Eye (tissue), 1 donor: ENCODE data around the gene ICOSLG.
A peak's percentile ranks its signal among the peaks of the same experiment; 100 is the strongest.
"Not testable (repeated sequence)": the region's sequence is repeated elsewhere in the genome, so short reads cannot be mapped to it uniquely, and the experiment has no call there.

Experiments used
- DNase-seq: peaks from one replicate; pipeline ENCODE4 v3.0.0-alpha.2; 2015

ICOSLG gene, protein sequence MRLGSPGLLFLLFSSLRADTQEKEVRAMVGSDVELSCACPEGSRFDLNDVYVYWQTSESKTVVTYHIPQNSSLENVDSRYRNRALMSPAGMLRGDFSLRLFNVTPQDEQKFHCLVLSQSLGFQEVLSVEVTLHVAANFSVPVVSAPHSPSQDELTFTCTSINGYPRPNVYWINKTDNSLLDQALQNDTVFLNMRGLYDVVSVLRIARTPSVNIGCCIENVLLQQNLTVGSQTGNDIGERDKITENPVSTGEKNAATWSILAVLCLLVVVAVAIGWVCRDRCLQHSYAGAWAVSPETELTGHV

DNA sequence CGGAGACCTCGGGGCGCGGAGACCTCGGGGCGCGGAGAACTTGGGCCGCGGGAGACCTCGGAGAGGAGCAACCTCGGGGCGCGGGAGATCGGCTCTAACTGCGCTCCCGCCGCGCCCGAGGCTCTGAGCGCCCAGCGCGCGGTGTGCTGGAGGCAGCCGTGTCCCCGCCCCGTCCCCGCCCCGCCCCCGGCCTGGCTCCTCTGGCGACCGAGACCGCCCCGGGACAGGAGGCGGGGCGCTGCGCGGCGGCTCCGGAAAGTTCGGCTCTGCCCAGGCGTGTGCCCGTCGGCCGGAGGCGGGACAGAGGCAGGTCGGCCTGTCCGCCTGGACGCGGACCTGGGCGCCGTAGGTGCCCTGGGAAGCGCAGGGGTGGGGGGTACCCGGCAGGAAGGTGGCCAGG lies at the start of gene ICOSLG:
ICOSLG (minus strand) TSS at position 102 of the 400 bp plus-strand sequence. CDS start 126 bp downstream, outside the sequence.
- not testable (repeated sequence) for DNase-seq

DNA sequence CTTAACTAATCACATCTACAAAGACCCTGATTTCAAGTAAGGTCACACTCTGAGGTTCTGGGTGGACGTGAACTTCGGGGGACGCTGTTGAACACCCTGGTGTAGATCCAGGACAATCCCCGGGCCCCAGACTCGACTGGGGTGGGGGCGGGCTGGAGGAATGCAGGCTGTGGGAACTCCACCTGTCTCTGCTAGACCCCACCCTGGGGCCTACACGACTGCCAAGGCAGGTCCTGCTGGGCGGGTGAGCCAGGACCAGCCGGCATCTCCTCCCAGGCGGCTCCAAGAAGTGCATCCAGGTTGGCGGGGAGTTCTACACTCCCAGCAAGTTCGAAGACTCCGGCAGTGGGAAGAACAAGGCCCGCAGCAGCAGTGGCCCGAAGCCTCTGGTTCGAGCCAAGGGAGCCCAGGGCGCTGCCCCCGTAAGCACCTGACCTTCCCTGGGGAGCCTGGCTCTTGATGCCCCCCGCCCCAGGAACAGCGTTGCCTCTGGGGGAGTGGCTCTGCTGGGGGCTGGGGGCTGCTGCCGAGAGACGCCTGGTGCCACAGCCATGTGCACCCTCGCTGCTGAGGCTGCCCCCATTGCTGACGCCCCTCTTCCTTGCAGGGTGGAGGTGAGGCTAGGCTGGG lies 48.8 kb upstream of the ICOSLG start:
- DNase-seq: no peak

GRCh38 chr21:44288251-44289110 lies 47.7 kb upstream of the ICOSLG start:
- DNase-seq: no peak

DNA sequence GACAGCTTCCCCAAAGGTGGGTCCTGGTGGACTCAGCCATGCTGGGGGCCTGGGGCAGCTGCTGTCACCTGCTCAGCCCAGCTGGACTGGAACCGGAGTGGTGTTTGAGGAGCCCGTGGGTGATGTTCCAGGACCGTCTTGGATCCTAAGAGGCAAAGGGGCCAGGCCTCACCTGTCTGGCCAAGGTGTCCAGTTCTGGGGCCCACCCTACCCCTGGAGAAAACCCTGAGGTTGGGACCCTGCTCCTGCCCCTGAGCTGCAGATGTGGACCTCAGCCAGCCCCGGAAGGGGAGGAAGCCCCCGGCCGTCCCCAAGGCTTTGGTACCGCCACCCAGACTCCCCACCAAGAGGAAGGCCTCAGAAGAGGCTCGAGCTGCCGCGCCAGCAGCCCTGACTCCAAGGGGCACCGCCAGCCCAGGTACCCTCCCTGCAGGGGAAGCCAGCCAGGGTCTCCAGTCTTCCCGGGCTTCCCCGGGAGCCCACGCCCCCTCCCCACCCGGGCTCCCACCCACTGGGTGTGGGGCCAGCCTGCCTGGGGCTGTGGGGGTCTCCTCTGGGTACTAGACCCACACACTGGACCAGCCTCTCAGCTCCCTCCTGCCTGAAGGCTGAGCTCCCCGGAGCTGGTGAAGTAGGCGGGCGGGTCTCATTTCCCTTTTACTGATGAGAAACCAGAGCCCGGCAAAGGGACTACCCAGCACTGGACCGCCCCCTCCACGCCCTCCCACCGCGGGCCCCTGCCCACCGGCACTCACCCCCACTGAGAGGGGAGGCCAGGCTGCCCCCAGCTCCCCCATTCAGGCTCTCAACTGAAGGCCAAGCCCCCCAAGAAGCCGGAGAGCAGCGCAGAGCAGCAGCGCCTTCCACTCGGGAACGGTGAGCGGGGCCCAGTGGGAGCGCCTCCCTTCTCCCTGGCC lies 46.2 kb upstream of the ICOSLG start:
- DNase-seq: no peak

GRCh38 chr21:44286086-44286715 lies 45.5 kb upstream of the ICOSLG start:
- no peak for DNase-seq

DNA sequence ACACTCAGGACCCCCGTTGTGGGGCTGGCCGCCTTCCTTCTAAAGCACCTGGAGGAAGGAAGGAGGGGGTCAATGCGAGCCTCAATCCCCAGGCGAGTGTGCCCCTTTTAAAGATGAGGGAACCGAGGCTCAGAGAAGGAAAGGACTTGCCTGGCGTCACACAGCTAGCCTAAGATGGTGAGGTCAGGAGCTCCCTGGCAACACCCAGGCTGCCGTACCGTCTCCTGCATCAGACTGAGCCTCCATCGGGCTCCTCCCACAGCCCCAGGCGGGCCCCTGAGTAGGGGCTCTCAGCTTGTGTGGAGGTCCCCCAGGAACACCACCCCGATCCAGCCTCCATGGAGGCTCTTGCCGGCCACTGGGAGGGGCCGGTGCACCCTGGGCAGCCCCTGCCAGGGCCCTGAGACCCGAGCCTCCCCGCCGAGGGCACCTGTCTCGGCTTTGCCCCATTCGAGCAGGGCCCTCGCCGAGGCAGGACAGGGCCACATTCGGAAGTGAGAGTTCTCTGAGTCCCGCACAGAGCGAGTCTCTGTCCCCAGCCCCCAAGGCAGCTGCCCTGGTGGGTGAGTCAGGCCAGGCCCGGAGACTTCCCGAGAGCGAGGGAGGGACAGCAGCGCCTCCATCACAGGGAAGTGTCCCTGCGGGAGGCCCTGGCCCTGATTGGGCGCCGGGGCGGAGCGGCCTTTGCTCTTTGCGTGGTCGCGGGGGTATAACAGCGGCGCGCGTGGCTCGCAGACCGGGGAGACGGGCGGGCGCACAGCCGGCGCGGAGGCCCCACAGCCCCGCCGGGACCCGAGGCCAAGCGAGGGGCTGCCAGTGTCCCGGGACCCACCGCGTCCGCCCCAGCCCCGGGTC lies 44.6 kb upstream of the ICOSLG start, which contains the start of gene AIRE:
AIRE (plus strand) TSS at position 739 of the 855 bp plus-strand sequence. CDS start 131 bp downstream, outside the sequence.
- peak; percentile 51 for DNase-seq

- no peak for DNase-seq
Observed at GRCh38 chr21:44283948-44284347, 43.2 kb upstream of the ICOSLG start.

GRCh38 chr21:44283211-44283785 lies 42.6 kb upstream of the ICOSLG start:
- not testable (repeated sequence) for DNase-seq

GRCh38 chr21:44282370-44282769 lies 41.6 kb upstream of the ICOSLG start:
- DNase-seq: no peak

GRCh38 chr21:44281801-44282200 lies 41.1 kb upstream of the ICOSLG start:
- no peak for DNase-seq

GRCh38 chr21:44279354-44280260 lies 38.9 kb upstream of the ICOSLG start:
- DNase-seq: no peak

DNA sequence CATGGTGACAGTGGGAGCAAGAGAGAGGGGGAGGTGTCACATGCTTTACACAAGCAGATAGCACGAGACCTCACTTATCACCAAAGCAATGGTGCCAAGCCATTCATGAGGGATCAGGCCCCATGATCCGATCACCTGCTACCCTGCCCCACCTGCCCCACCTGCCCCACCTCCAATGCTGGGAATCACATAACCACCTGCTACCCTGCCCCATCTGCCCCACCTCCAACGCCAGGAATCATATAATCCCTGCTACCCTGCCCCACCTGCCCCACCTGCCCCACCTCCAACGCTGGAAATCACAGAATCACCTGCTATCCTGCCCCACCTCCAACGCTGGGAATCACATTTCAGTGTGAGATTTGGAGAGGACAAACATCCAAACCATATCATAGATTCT lies 34.3 kb upstream of the ICOSLG start:
- no peak for DNase-seq

DNA sequence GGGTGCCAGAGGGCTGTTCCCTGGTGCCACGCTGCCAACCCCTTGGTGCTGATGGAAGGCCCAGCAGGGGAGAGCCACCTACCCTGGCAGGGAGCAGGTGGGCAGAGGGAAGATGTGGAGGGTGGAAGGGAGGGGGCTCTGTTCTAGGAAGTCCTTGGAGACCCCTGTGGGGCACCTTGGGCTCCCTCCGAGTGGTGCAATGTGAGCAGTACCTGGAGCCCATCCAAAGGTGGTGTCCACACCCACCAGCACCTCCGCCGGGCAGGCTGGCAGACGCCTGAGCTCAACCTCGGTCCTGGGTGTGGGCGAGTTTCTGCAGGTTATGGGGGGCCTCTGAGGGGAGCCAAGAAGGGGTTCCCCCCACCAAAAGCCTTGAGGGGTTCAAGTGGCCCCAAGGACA lies 32.3 kb upstream of the ICOSLG start:
- DNase-seq: no peak

DNA sequence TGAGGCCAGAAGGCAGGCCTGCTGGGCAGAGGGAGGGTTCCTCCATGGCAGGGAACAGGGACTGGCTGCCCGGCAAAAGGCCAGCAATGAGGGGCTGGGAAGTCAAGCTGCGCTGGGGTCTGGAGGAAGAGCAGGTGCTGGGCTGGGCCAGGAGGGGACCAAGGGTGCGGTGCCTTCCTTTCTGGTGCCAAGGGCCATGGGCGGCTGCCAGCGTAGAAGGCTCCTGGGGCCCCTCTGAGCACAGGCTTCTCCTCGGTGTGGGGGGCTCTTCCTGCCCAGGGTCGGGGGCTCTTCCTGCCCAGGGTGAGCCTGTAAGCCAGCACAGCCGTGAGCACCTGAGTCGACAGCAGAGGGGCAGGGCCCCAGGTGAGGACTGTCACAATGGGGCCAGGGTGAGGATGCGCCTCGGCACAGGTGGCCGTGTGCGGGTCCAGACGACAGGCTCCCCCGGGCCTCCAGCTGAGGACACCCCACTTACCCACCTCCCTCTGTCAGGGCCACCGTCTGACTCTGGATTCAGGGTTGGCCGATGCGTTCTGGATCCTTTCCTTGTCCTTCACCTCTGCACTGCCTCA lies 31.6 kb upstream of the ICOSLG start:
- DNase-seq: no peak

GRCh38 chr21:44271558-44272283 lies 31.0 kb upstream of the ICOSLG start:
- DNase-seq: no peak

GRCh38 chr21:44269090-44269489 lies 28.3 kb upstream of the ICOSLG start:
- no peak for DNase-seq

- DNase-seq: no peak
Observed at GRCh38 chr21:44267655-44268142, 27.0 kb upstream of the ICOSLG start.

GRCh38 chr21:44265734-44266270 lies 25.1 kb upstream of the ICOSLG start:
- no peak for DNase-seq
